ENCODE data around the gene CIBAR2. TPM values are rescaled to one million over a fixed set of nuclear protein-coding genes. Genes with fewer than 3 reads are reported as not detected.

CIBAR2 gene
- total RNA-seq, 2 donors from 2014 or later, result not detected

GRCh38 chr16:85114909-85115567 lies 2.8 kb upstream of the CIBAR2 start:
- peak overlapping the region; percentile 79 for H3K4me3 Mint-ChIP-seq
- DNase-seq, result peak; percentile 52 to 74 (median 56)
- peaks cover 5% of the 10 kb centered on the region for H3K4me1 Mint-ChIP-seq
- H3K27ac Mint-ChIP-seq, result no peak overlapping the region
- peak; percentile 89 for ATAC-seq
- H3K27me3 Mint-ChIP-seq, result no peaks in the 10 kb centered on the region
- no peaks in the 10 kb centered on the region for H3K36me3 Mint-ChIP-seq (ENCODE audit: low read depth)
- no peaks in the 10 kb centered on the region for H3K9me3 ChIP-seq (ENCODE audit: control insufficient read depth, low read length, poor library complexity, severe bottlenecking)

GRCh38 chr16:85113913-85114312 lies 1.6 kb upstream of the CIBAR2 start:
- Mint-ChIP-seq H3K4me1 (peaks cover 5% of the 10 kb centered on the region), H3K36me3 (ENCODE audit: low read depth) (no peaks in the 10 kb centered on the region), H3K27me3 (no peaks in the 10 kb centered on the region), H3K27ac (no peak overlapping the region), H3K4me3 (no peak overlapping the region)
- no peak for ATAC-seq
- no peak for DNase-seq
- H3K9me3 ChIP-seq (ENCODE audit: control insufficient read depth, low read length, poor library complexity, severe bottlenecking), result no peaks in the 10 kb centered on the region

GRCh38 chr16:85113168-85113733 lies 979 bp upstream of the CIBAR2 start:
- no peak for ATAC-seq

GRCh38 chr16:85111184-85111583 lies 1.1 kb downstream of the CIBAR2 start:
- Mint-ChIP-seq H3K27me3 (no peaks in the 10 kb centered on the region), H3K36me3 (ENCODE audit: low read depth) (no peaks in the 10 kb centered on the region)
- no peak for ATAC-seq

More at GRCh38 chr16:85113168-85113733, 979 bp upstream of the CIBAR2 start:
- H3K4me1 Mint-ChIP-seq, result peaks cover 5% of the 10 kb centered on the region
- no peak overlapping the region for H3K4me3 Mint-ChIP-seq
- H3K27me3 Mint-ChIP-seq, result no peaks in the 10 kb centered on the region
- no peaks in the 10 kb centered on the region for H3K9me3 ChIP-seq (ENCODE audit: control insufficient read depth, low read length, poor library complexity, severe bottlenecking)
- no peaks in the 10 kb centered on the region for H3K36me3 Mint-ChIP-seq (ENCODE audit: low read depth)
- no peak overlapping the region for H3K27ac Mint-ChIP-seq
- no peak for DNase-seq

GRCh38 chr16:85110105-85110504 lies 2.2 kb downstream of the CIBAR2 start:
- no peaks in the 10 kb centered on the region for H3K36me3 Mint-ChIP-seq (ENCODE audit: low read depth)

More at GRCh38 chr16:85111184-85111583, 1.1 kb downstream of the CIBAR2 start:
- Mint-ChIP-seq H3K27ac (no peak overlapping the region), H3K4me1 (peaks cover 5% of the 10 kb centered on the region), H3K4me3 (no peak overlapping the region)
- H3K9me3 ChIP-seq (ENCODE audit: control insufficient read depth, low read length, poor library complexity, severe bottlenecking), result no peaks in the 10 kb centered on the region
- no peak for DNase-seq

GRCh38 chr16:85107532-85107931 lies 4.7 kb downstream of the CIBAR2 start:
- Mint-ChIP-seq H3K27ac (no peak overlapping the region), H3K4me1 (peaks cover 19% of the 10 kb centered on the region), H3K27me3 (no peaks in the 10 kb centered on the region), H3K36me3 (ENCODE audit: low read depth) (no peaks in the 10 kb centered on the region), H3K4me3 (no peak overlapping the region)
- DNase-seq (no peak), ATAC-seq (no peak)
- no peaks in the 10 kb centered on the region for H3K9me3 ChIP-seq (ENCODE audit: control insufficient read depth, low read length, poor library complexity, severe bottlenecking)

More at GRCh38 chr16:85110105-85110504, 2.2 kb downstream of the CIBAR2 start:
- DNase-seq (no peak), ATAC-seq (no peak)
- Mint-ChIP-seq H3K27me3 (no peaks in the 10 kb centered on the region), H3K4me1 (peaks cover 8% of the 10 kb centered on the region), H3K27ac (no peak overlapping the region), H3K4me3 (no peak overlapping the region)
- H3K9me3 ChIP-seq (ENCODE audit: control insufficient read depth, low read length, poor library complexity, severe bottlenecking), result no peaks in the 10 kb centered on the region

GRCh38 chr16:85107083-85107482 lies 5.2 kb downstream of the CIBAR2 start:
- no peak for ATAC-seq
- no peak for DNase-seq
- Mint-ChIP-seq H3K4me1 (peaks cover 19% of the 10 kb centered on the region), H3K27me3 (no peaks in the 10 kb centered on the region), H3K36me3 (ENCODE audit: low read depth) (no peaks in the 10 kb centered on the region), H3K4me3 (no peak overlapping the region), H3K27ac (no peak overlapping the region)
- no peaks in the 10 kb centered on the region for H3K9me3 ChIP-seq (ENCODE audit: control insufficient read depth, low read length, poor library complexity, severe bottlenecking)

- Mint-ChIP-seq H3K4me3 (peak overlapping the region; percentile 58), H3K27me3 (no peaks in the 10 kb centered on the region), H3K36me3 (ENCODE audit: low read depth) (no peaks in the 10 kb centered on the region), H3K27ac (no peak overlapping the region), H3K4me1 (peaks cover 19% of the 10 kb centered on the region)
- ATAC-seq (no peak), DNase-seq (no peak)
- H3K9me3 ChIP-seq (ENCODE audit: control insufficient read depth, low read length, poor library complexity, severe bottlenecking), result no peaks in the 10 kb centered on the region
These were observed 6.8 kb downstream of the CIBAR2 start for GRCh38 chr16:85105475-85105874.

GRCh38 chr16:85104821-85105391 lies 7.4 kb downstream of the CIBAR2 start:
- ATAC-seq (peak; percentile 72), DNase-seq (no peak)
- no peaks in the 10 kb centered on the region for H3K9me3 ChIP-seq (ENCODE audit: control insufficient read depth, low read length, poor library complexity, severe bottlenecking)
- Mint-ChIP-seq H3K36me3 (ENCODE audit: low read depth) (no peaks in the 10 kb centered on the region), H3K4me3 (peak overlapping the region; percentile 58), H3K27me3 (no peaks in the 10 kb centered on the region), H3K27ac (peak overlapping the region; percentile 76), H3K4me1 (peaks cover 19% of the 10 kb centered on the region)

GRCh38 chr16:85104147-85104546 lies 8.1 kb downstream of the CIBAR2 start:
- H3K36me3 Mint-ChIP-seq (ENCODE audit: low read depth), result no peaks in the 10 kb centered on the region
- DNase-seq (no peak), ATAC-seq (no peak)
- H3K27ac Mint-ChIP-seq, result peak overlapping the region; percentile 76
- H3K4me3 Mint-ChIP-seq, result no peak overlapping the region
- H3K9me3 ChIP-seq (ENCODE audit: control insufficient read depth, low read length, poor library complexity, severe bottlenecking), result no peaks in the 10 kb centered on the region
- H3K4me1 Mint-ChIP-seq, result peaks cover 19% of the 10 kb centered on the region
- H3K27me3 Mint-ChIP-seq, result no peaks in the 10 kb centered on the region

GRCh38 chr16:85103114-85104079 lies 8.9 kb downstream of the CIBAR2 start:
- H3K27me3 Mint-ChIP-seq, result no peaks in the 10 kb centered on the region
- DNase-seq, result no peak
- H3K4me3 Mint-ChIP-seq, result no peak overlapping the region
- no peaks in the 10 kb centered on the region for H3K9me3 ChIP-seq (ENCODE audit: control insufficient read depth, low read length, poor library complexity, severe bottlenecking)
- peaks cover 21% of the 10 kb centered on the region for H3K4me1 Mint-ChIP-seq
- peak; percentile 49 for ATAC-seq
- peak overlapping the region; percentile 76 for H3K27ac Mint-ChIP-seq
- no peaks in the 10 kb centered on the region for H3K36me3 Mint-ChIP-seq (ENCODE audit: low read depth)

- H3K4me3 Mint-ChIP-seq, result peak overlapping the region; percentile 52
- ATAC-seq (no peak), DNase-seq (no peak)
- H3K4me1 Mint-ChIP-seq, result peaks cover 21% of the 10 kb centered on the region
- no peaks in the 10 kb centered on the region for H3K9me3 ChIP-seq (ENCODE audit: control insufficient read depth, low read length, poor library complexity, severe bottlenecking)
- no peak overlapping the region for H3K27ac Mint-ChIP-seq
- H3K36me3 Mint-ChIP-seq (ENCODE audit: low read depth), result no peaks in the 10 kb centered on the region
- no peaks in the 10 kb centered on the region for H3K27me3 Mint-ChIP-seq
These were observed 10.2 kb downstream of the CIBAR2 start for GRCh38 chr16:85101956-85102630.
